Thyroid gland (tissue), 4 donors: ENCODE data around the gene KYAT1.

Experiments
- CTCF ChIP-seq, 6 experiments: fragments of 200-600 bp in 3 of 6; fragments of 450-650 bp in 3 of 6; sonication (generic) in 3 of 6; IDR thresholded peaks; one replicate each; pipeline ENCODE4 v1.5.1; 2016 to 2019; ENCODE audit warnings: antibody characterized with exemption in 6 of 6, mild to moderate bottlenecking in 2 of 6, inconsistent platforms in 1 of 6, moderate library complexity in 1 of 6
- POLR2A ChIP-seq, 2 donors: fragments of 450-650 bp; IDR thresholded peaks; one replicate each; pipeline ENCODE4 v1.6.1; 2017; ENCODE audit warnings: antibody characterized with exemption in 2 of 2, mild to moderate bottlenecking in 2 of 2, moderate library complexity in 1 of 2

- TF ChIP-seq POLR2A (IDR thresholded peaks at IDR 0.05) (no peak), CTCF (IDR thresholded peaks at IDR 0.05) (no peak)
Measured at GRCh38 chr9:128798896-128799295, 82.9 kb downstream of the KYAT1 start.
